ENCODE data around the gene ST14.

ST14 gene

GRCh38 chr11:130118636-130119387 lies 40.8 kb upstream of the ST14 start:
- peak; percentile 52 for DNase-seq
- H3F3A ChIP-seq (ENCODE audit: insufficient read depth, low read length) = peaks cover 13% of the 10 kb centered on the region
- no peak overlapping the region for H3K27ac ChIP-seq (ENCODE audit: low read length)

GRCh38 chr11:130120045-130120444 lies 39.5 kb upstream of the ST14 start:
- Histone ChIP-seq H3K4me1 (ENCODE audit: low read length) (peaks cover 20% of the 10 kb centered on the region), H3K9ac (ENCODE audit: low read length) (no peak overlapping the region), H3K4me2 (ENCODE audit: low read depth, low read length) (no peak overlapping the region), H3K27ac (ENCODE audit: low read length) (no peak overlapping the region), H3K9me3 (replicated peaks; ENCODE audit: insufficient read depth, low read length) (no peaks in the 10 kb centered on the region), H3K27me3 (replicated peaks; ENCODE audit: insufficient read depth, low read length) (no peaks in the 10 kb centered on the region), H3K36me3 (replicated peaks; ENCODE audit: insufficient read depth, low read length) (no peaks in the 10 kb centered on the region), H3K79me2 (ENCODE audit: low read length) (no peaks in the 10 kb centered on the region), H2AFZ (ENCODE audit: low read length) (no peak overlapping the region), H3K4me3 (ENCODE audit: low read length) (no peak overlapping the region), H4K20me1 (ENCODE audit: insufficient read depth, low read length) (peaks cover 6% of the 10 kb centered on the region; the same call in 1 of the 2 replicates), H3K9me2 (replicated peaks; ENCODE audit: insufficient read depth, low read length) (no peaks in the 10 kb centered on the region), H3F3A (ENCODE audit: insufficient read depth, low read length) (peaks cover 13% of the 10 kb centered on the region)
- DNase-seq = no peak
- TF ChIP-seq EZH2 (optimal IDR thresholded peaks at IDR 0.05; ENCODE audit: low read depth, low read length) = no peak
- no peak for TF ChIP-seq EZH2phosphoT487 (IDR thresholded peaks at IDR 0.05; ENCODE audit: low read length)
- TF ChIP-seq CTCF (IDR thresholded peaks at IDR 0.05; ENCODE audit: low read length) = no peak

More at GRCh38 chr11:130118636-130119387, 40.8 kb upstream of the ST14 start:
- H3K9me3 ChIP-seq (replicated peaks; ENCODE audit: insufficient read depth, low read length) = no peaks in the 10 kb centered on the region
- no peak for TF ChIP-seq EZH2phosphoT487 (IDR thresholded peaks at IDR 0.05; ENCODE audit: low read length)
- TF ChIP-seq CTCF (IDR thresholded peaks at IDR 0.05; ENCODE audit: low read length) = no peak
- no peak for TF ChIP-seq EZH2 (optimal IDR thresholded peaks at IDR 0.05; ENCODE audit: low read depth, low read length)
- H3K27me3 ChIP-seq (replicated peaks; ENCODE audit: insufficient read depth, low read length) = no peaks in the 10 kb centered on the region
- no peak overlapping the region for H3K4me3 ChIP-seq (ENCODE audit: low read length)
- no peak overlapping the region for H3K9ac ChIP-seq (ENCODE audit: low read length)
- peaks cover 6% of the 10 kb centered on the region; the same call in 1 of the 2 replicates for H4K20me1 ChIP-seq (ENCODE audit: insufficient read depth, low read length)
- no peaks in the 10 kb centered on the region for H3K9me2 ChIP-seq (replicated peaks; ENCODE audit: insufficient read depth, low read length)
- no peaks in the 10 kb centered on the region for H3K79me2 ChIP-seq (ENCODE audit: low read length)
- peaks cover 20% of the 10 kb centered on the region for H3K4me1 ChIP-seq (ENCODE audit: low read length)
- H2AFZ ChIP-seq (ENCODE audit: low read length) = no peak overlapping the region
- H3K36me3 ChIP-seq (replicated peaks; ENCODE audit: insufficient read depth, low read length) = no peaks in the 10 kb centered on the region
- peak overlapping the region; percentile 45 for H3K4me2 ChIP-seq (ENCODE audit: low read depth, low read length)

GRCh38 chr11:130121445-130121978 lies 38.1 kb upstream of the ST14 start:
- Histone ChIP-seq H3K27me3 (replicated peaks; ENCODE audit: insufficient read depth, low read length) (no peaks in the 10 kb centered on the region), H3K9me2 (replicated peaks; ENCODE audit: insufficient read depth, low read length) (no peaks in the 10 kb centered on the region), H3K9me3 (replicated peaks; ENCODE audit: insufficient read depth, low read length) (no peaks in the 10 kb centered on the region), H2AFZ (ENCODE audit: low read length) (no peak overlapping the region), H3K4me3 (ENCODE audit: low read length) (no peak overlapping the region), H3K9ac (ENCODE audit: low read length) (no peak overlapping the region), H4K20me1 (ENCODE audit: insufficient read depth, low read length) (peaks cover 6% of the 10 kb centered on the region; the same call in 1 of the 2 replicates), H3K36me3 (replicated peaks; ENCODE audit: insufficient read depth, low read length) (no peaks in the 10 kb centered on the region), H3K79me2 (ENCODE audit: low read length) (no peaks in the 10 kb centered on the region), H3K4me1 (ENCODE audit: low read length) (peaks cover 20% of the 10 kb centered on the region), H3K27ac (ENCODE audit: low read length) (no peak overlapping the region), H3K4me2 (ENCODE audit: low read depth, low read length) (no peak overlapping the region), H3F3A (ENCODE audit: insufficient read depth, low read length) (peaks cover 13% of the 10 kb centered on the region)
- TF ChIP-seq EZH2phosphoT487 (IDR thresholded peaks at IDR 0.05; ENCODE audit: low read length) (no peak), EZH2 (optimal IDR thresholded peaks at IDR 0.05; ENCODE audit: low read depth, low read length) (no peak), CTCF (IDR thresholded peaks at IDR 0.05; ENCODE audit: low read length) (no peak)
- DNase-seq = no peak

Data from MM.1S (cell line).